Activated B cell treated with CpG ODN at 0.5 μM for 24 hours (primary cell): ENCODE results near the gene SNAPC4. TPM values are rescaled to one million over a fixed set of nuclear protein-coding genes. Genes with fewer than 3 reads are reported as not detected.
"Not testable (repeated sequence)": the region's sequence is repeated elsewhere in the genome, so short reads cannot be mapped to it uniquely, and the experiment has no call there.

Source experiments
- ATAC-seq: fragments of 200-7000 bp; cut with Tn5 transposase; one replicate; pipeline ENCODE4 v1.10.0; 2021; ENCODE audit warnings: low read depth, mild to moderate bottlenecking, moderate library complexity
- CTCF ChIA-PET: fragments of 350-600 bp; sonication (Branson Sonifier 250); formaldehyde crosslinking; loops from one replicate; lab custom pipeline; 2021; ENCODE audit warnings: antibody characterized with exemption; lab: Charles Lee
- POLR2A ChIA-PET: fragments of 350-600 bp; sonication (Branson Sonifier 250); formaldehyde crosslinking; loops from one replicate; lab custom pipeline; 2021; ENCODE audit warnings: antibody characterized with exemption; lab: Charles Lee
- DNase-seq: peaks from one replicate; pipeline ENCODE4 v3.0.0; 2022
- H3K27ac Mint-ChIP-seq: one replicate; pipeline ENCODE4 v1.8.0; 2020; ENCODE audit warnings: mixed read lengths
- H3K27me3 Mint-ChIP-seq: one replicate; pipeline ENCODE4 v1.8.0; 2021; ENCODE audit warnings: mixed read lengths
- H3K36me3 Mint-ChIP-seq: one replicate; pipeline ENCODE4 v1.8.0; 2021; ENCODE audit warnings: low read depth, mixed read lengths
- H3K4me1 Mint-ChIP-seq: one replicate; pipeline ENCODE4 v1.8.0; 2021; ENCODE audit warnings: mixed read lengths
- H3K4me3 Mint-ChIP-seq: one replicate; pipeline ENCODE4 v1.8.0; 2020; ENCODE audit warnings: mild to moderate bottlenecking, mixed read lengths
- H3K9me3 Mint-ChIP-seq: one replicate; pipeline ENCODE4 v1.8.0; 2020; ENCODE audit warnings: mixed read lengths
- intact Hi-C: fragments of 100-400 bp; cut with micrococcal nuclease; formaldehyde crosslinking; loops from one replicate; pipeline ENCODE4 v1.15.1; 2024
- total RNA-seq: library from RNA; stranded (reverse); gene quantifications from 2 replicates; pipeline ENCODE4 v1.2.3, GENCODE V29; 2022
- TF ChIP-seq, protein P1 (sequence below): fragments of 200-600 bp; IDR thresholded peaks from one replicate; pipeline ENCODE4 v1.8.0; 2022; ENCODE audit warnings: antibody characterized with exemption, mild to moderate bottlenecking

SNAPC4 gene
- total RNA-seq, 1 donor from 2014 or later: 22.2 TPM

DNA sequence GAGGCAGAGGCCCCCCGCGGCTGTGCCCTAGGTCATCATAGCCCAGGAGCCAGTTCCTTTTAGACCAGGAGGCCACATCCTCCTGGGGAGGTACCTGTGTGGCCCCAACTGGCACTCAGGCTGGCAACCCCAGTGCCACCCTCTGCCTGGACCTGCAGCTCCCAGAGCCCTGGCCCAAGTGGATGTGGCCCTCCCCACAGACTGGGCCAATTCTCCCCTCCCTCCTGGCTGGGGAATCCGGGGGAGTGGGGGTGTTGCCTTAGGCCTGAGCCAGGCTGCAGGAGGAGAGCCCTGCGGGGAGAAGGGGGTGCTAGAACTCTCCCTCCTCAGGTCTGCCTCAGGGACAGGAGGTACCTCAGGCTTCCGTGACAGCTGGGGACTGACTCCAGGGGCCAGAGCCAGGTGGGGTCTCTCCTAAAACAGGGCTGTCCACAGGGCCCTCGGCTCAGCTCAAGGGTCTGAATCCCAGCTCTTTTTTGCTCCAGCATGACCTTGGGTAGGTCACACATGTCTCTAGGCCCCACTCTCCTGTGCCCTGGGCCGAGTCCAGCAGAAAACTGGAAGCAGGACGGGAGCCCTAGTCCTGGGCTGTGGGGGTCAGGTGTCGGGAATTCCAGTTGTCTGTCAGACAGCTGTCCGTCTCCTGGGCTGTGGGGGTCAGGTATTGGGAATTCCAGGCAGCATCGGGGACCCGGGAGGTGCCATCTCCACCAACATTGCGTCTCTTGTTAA lies 46.0 kb downstream of the SNAPC4 start:
- no peak for ATAC-seq
- Mint-ChIP-seq H3K4me3 (no peak overlapping the region), H3K27ac (no peak overlapping the region), H3K9me3 (no peaks in the 10 kb centered on the region), H3K4me1 (no peaks in the 10 kb centered on the region), H3K27me3 (no peaks in the 10 kb centered on the region), H3K36me3 (no peaks in the 10 kb centered on the region)
- CTCF ChIA-PET: no interaction called here
- intact Hi-C loops: no loop called here
- POLR2A ChIA-PET: interaction anchor here (0.7 to 1.0 kb wide), 2 partner anchors 9 to 25 kb away, joined by 3 to 5 read pairs; no protein-coding TSS in a partner anchor
- TF ChIP-seq, protein P1, sequence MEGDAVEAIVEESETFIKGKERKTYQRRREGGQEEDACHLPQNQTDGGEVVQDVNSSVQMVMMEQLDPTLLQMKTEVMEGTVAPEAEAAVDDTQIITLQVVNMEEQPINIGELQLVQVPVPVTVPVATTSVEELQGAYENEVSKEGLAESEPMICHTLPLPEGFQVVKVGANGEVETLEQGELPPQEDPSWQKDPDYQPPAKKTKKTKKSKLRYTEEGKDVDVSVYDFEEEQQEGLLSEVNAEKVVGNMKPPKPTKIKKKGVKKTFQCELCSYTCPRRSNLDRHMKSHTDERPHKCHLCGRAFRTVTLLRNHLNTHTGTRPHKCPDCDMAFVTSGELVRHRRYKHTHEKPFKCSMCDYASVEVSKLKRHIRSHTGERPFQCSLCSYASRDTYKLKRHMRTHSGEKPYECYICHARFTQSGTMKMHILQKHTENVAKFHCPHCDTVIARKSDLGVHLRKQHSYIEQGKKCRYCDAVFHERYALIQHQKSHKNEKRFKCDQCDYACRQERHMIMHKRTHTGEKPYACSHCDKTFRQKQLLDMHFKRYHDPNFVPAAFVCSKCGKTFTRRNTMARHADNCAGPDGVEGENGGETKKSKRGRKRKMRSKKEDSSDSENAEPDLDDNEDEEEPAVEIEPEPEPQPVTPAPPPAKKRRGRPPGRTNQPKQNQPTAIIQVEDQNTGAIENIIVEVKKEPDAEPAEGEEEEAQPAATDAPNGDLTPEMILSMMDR: no peak
- DNase-seq: no peak

DNA sequence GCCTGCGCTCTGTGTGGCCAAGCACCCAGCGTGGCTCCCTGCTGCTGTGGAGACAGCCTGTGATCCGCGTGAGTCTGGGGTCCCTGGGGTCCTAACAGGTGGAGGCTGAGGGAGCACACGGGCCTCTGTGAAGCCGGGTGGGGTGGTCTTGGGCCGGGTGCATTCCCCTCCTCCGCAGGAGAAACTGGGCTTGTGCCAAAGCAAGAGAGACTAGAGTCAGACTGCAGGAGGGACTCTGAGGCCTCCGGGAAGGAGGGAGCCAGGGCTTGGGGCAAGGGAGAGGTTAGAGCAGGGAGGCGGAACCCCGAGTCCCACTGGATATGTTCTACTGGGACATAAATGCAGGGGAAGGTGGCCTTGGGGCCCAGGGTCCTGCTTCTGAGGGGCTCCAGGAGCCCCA lies 46.9 kb downstream of the SNAPC4 start:
- ATAC-seq: no peak
- H3K4me3 Mint-ChIP-seq: no peak overlapping the region
- no peaks in the 10 kb centered on the region for H3K4me1 Mint-ChIP-seq
- no peak for DNase-seq
- POLR2A ChIA-PET: no interaction called here
- no peak overlapping the region for H3K27ac Mint-ChIP-seq
- CTCF ChIA-PET: no interaction called here
- intact Hi-C loops: no loop called here
- H3K36me3 Mint-ChIP-seq: no peaks in the 10 kb centered on the region
- no peaks in the 10 kb centered on the region for H3K9me3 Mint-ChIP-seq
- no peaks in the 10 kb centered on the region for H3K27me3 Mint-ChIP-seq
- TF ChIP-seq, protein P1: no peak

GRCh38 chr9:136352682-136353081 lies 47.3 kb downstream of the SNAPC4 start:
- Mint-ChIP-seq H3K27ac (no peak overlapping the region), H3K4me3 (no peak overlapping the region)
- intact Hi-C loops: no loop called here

DNA sequence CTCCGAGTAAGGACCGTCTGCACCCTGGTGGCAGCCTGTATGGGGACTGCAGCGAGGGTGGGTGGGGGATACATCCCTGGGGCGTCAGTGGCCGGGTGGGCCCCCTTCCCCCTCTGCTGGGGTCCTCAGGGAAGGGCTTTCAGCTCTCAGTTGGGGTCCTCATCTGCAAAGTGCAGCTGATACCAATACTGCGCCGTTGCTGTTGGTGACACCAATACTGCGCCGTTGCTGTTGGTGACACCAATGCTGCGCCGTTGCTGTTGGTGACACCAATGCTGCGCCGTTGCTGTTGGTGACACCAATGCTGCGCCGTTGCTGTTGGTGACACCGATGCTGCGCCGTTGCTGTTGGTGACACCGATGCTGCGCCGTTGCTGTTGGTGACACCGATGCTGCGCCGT lies 48.1 kb downstream of the SNAPC4 start:
- DNase-seq, ATAC-seq: not testable (repeated sequence)

More at GRCh38 chr9:136352682-136353081, 47.3 kb downstream of the SNAPC4 start:
- Mint-ChIP-seq H3K4me1 (no peaks in the 10 kb centered on the region), H3K36me3 (no peaks in the 10 kb centered on the region), H3K9me3 (no peaks in the 10 kb centered on the region), H3K27me3 (no peaks in the 10 kb centered on the region)
- ATAC-seq (no peak), DNase-seq (no peak)
- ChIA-PET CTCF (no interaction called here), POLR2A (no interaction called here)
- TF ChIP-seq, protein P1: no peak

GRCh38 chr9:136351252-136351800 lies 48.6 kb downstream of the SNAPC4 start:
- no peaks in the 10 kb centered on the region for H3K36me3 Mint-ChIP-seq
- no peaks in the 10 kb centered on the region for H3K9me3 Mint-ChIP-seq
- POLR2A ChIA-PET: no interaction called here
- TF ChIP-seq, protein P1: no peak
- CTCF ChIA-PET: no interaction called here
- H3K4me1 Mint-ChIP-seq: no peaks in the 10 kb centered on the region
- no peak overlapping the region for H3K27ac Mint-ChIP-seq
- no peak for DNase-seq
- ATAC-seq: no peak
- no peaks in the 10 kb centered on the region for H3K27me3 Mint-ChIP-seq
- intact Hi-C loops: no loop called here
- H3K4me3 Mint-ChIP-seq: no peak overlapping the region

More for the DNA sequence above, 48.1 kb downstream of the SNAPC4 start:
- CTCF ChIA-PET, H3K9me3 Mint-ChIP-seq, H3K4me1 Mint-ChIP-seq, H3K27ac Mint-ChIP-seq, H3K4me3 Mint-ChIP-seq, POLR2A ChIA-PET, intact Hi-C loops, H3K27me3 Mint-ChIP-seq, H3K36me3 Mint-ChIP-seq: not testable (repeated sequence)

Other genes starting within 250 kb of the SNAPC4 start
- gene LHX3, start 195.0 kb downstream of the SNAPC4 start, total RNA-seq: 0.17 TPM in 1 of 2 replicates, not detected in the other
- 43.3 and 49.1 TPM in 2 replicates for gene QSOX2, start 154.4 kb downstream of the SNAPC4 start, total RNA-seq
- 0.51 and 0.69 TPM in 2 replicates for gene CCDC187, start 96.1 kb downstream of the SNAPC4 start, total RNA-seq
- 1.9 and 2.6 TPM in 2 replicates for gene GPSM1, start 72.6 kb downstream of the SNAPC4 start, total RNA-seq
- gene DNLZ, start 36.4 kb downstream of the SNAPC4 start, total RNA-seq: 27.1 and 28.9 TPM in 2 replicates
- 0.83 and 0.89 TPM in 2 replicates for gene CARD9, start 26.5 kb downstream of the SNAPC4 start, total RNA-seq
- 89.4 and 101 TPM in 2 replicates for gene ENTR1, start 10.4 kb upstream of the SNAPC4 start, total RNA-seq
- gene PMPCA, start 10.5 kb upstream of the SNAPC4 start, total RNA-seq: 67.2 and 75.3 TPM in 2 replicates
- 22.8 and 26.6 TPM in 2 replicates for gene INPP5E, start 39.7 kb upstream of the SNAPC4 start, total RNA-seq
- gene SEC16A, start 82.9 kb upstream of the SNAPC4 start, total RNA-seq: 74.0 and 78.8 TPM in 2 replicates
- 24.9 and 26.6 TPM in 2 replicates for gene NOTCH1, start 145.9 kb upstream of the SNAPC4 start, total RNA-seq